Aorta (tissue), 5 donors: ENCODE measurements around the gene RHOBTB3. TPM values are rescaled to one million over a fixed set of nuclear protein-coding genes. Genes with fewer than 3 reads are reported as not detected.

Experiments
- ATAC-seq: fragments of 200-7000 bp; cut with Tn5 transposase; one replicate; pipeline ENCODE4 v1.9.1; 2022; ENCODE audit warnings: moderate library complexity; ENCODE audit not compliant: low FRiP score
- DNase-seq, 2 donors: peaks; one replicate each; pipeline ENCODE4 v3.0.0-alpha.2; 2020
- H3K27ac ChIP-seq, 2 donors: one replicate each; pipeline ENCODE4 v1.5.1; 2013; ENCODE audit warnings: low read length in 2 of 2, mild to moderate bottlenecking in 2 of 2, moderate library complexity in 2 of 2, control low read depth in 1 of 2, inconsistent platforms in 1 of 2, low read depth in 1 of 2
- H3K27me3 ChIP-seq, 2 donors: one replicate each; pipeline ENCODE4 v1.6.1; 2013; ENCODE audit warnings: control low read depth in 1 of 2, low read length in 1 of 2, mild to moderate bottlenecking in 1 of 2, moderate library complexity in 1 of 2; ENCODE audit not compliant: insufficient read depth in 2 of 2, control insufficient read depth in 1 of 2
- H3K36me3 ChIP-seq, 2 donors: one replicate each; pipeline ENCODE4 v1.6.1; 2013; ENCODE audit warnings: control low read depth in 1 of 2, low read length in 1 of 2, mild to moderate bottlenecking in 1 of 2; ENCODE audit not compliant: insufficient read depth in 2 of 2, control insufficient read depth in 1 of 2
- H3K4me1 ChIP-seq, 2 donors: one replicate each; pipeline ENCODE4 v1.6.1; 2013; ENCODE audit warnings: low read length in 2 of 2, control low read depth in 1 of 2, mild to moderate bottlenecking in 1 of 2, moderate library complexity in 1 of 2; ENCODE audit not compliant: insufficient read depth in 2 of 2, control insufficient read depth in 1 of 2
- H3K4me3 ChIP-seq, 2 donors: one replicate each; pipeline ENCODE4 v1.5.1; 2013; ENCODE audit warnings: low read length in 2 of 2, control low read depth in 1 of 2, mild to moderate bottlenecking in 1 of 2
- H3K9me3 ChIP-seq: one replicate; pipeline ENCODE4 v1.6.1; 2013; ENCODE audit warnings: mild to moderate bottlenecking, low read length; ENCODE audit not compliant: control insufficient read depth
- WGBS, 2 donors: extraction: QIAGEN DNeasy Blood & Tissue Kit; methylation state at CpG; one replicate each; pipeline ENCODE4 v1.1.7; 2013; 5-methylcytosine and 5-hydroxymethylcytosine counted together
- intact Hi-C, 2 donors: fragments of 100-400 bp; cut with DNase I; formaldehyde crosslinking; loops; one replicate each; pipeline versions ENCODE4 v1.14.2 to v1.15.0; 2022
- polyA plus RNA-seq, 2 donors: library from polyadenylated mRNA; stranded (reverse); fragments of 200-250 nt; gene quantifications; one replicate each; pipeline ENCODE4 v1.2.3, GENCODE V29; 2013
- total RNA-seq, 2 donors: library from RNA; stranded (reverse); fragmentation: NEBNext Ultra II Directional; extraction: Animal tissue kit (Norgen Biotek cat#: 25700); gene quantifications; one replicate each; pipeline ENCODE4 v1.2.1, GENCODE V29; 2021
- donor health status: healthy with polysubstance abuse.
- donor health status: Bipolar disorder and iron deficiency.
- donor health status: DM: no; HTN: no; CAD: no.
- donor health status: DM: no; HTN: no; CAD: no.
- donor health status: DM: yes; HTN: yes; CAD: no.

RHOBTB3 gene
- total and polyA plus RNA-seq, 4 donors: 11.8 to 53.2 (median 25.1) TPM

- intact Hi-C loops: no loop called here
- Histone ChIP-seq H3K4me1 (no peaks in the 10 kb centered on the region), H3K9me3 (no peaks in the 10 kb centered on the region), H3K4me3 (no peak overlapping the region), H3K36me3 (no peaks in the 10 kb centered on the region), H3K27me3 (no peaks in the 10 kb centered on the region), H3K27ac (no peak overlapping the region)
- no peak for ATAC-seq
- DNase-seq: no peak
- 94% methylated on average over 2 of the region's 2 CpGs for WGBS, 2 donors
Measured at GRCh38 chr5:95718738-95719137, 12.4 kb upstream of the RHOBTB3 start.

GRCh38 chr5:95720094-95720786 is 10.9 kb upstream of the RHOBTB3 start:
- Histone ChIP-seq H3K36me3 (no peaks in the 10 kb centered on the region), H3K27me3 (no peaks in the 10 kb centered on the region), H3K4me3 (no peak overlapping the region), H3K4me1 (no peaks in the 10 kb centered on the region), H3K27ac (no peak overlapping the region), H3K9me3 (no peaks in the 10 kb centered on the region)
- ATAC-seq: no peak
- WGBS, 2 donors: 63 to 64% methylated on average over 3 of the region's 3 CpGs
- intact Hi-C loops: no loop called here
- DNase-seq: no peak

GRCh38 chr5:95721582-95722295 is 9.4 kb upstream of the RHOBTB3 start:
- no peaks in the 10 kb centered on the region for H3K4me1 ChIP-seq
- no peak overlapping the region for H3K27ac ChIP-seq

DNA sequence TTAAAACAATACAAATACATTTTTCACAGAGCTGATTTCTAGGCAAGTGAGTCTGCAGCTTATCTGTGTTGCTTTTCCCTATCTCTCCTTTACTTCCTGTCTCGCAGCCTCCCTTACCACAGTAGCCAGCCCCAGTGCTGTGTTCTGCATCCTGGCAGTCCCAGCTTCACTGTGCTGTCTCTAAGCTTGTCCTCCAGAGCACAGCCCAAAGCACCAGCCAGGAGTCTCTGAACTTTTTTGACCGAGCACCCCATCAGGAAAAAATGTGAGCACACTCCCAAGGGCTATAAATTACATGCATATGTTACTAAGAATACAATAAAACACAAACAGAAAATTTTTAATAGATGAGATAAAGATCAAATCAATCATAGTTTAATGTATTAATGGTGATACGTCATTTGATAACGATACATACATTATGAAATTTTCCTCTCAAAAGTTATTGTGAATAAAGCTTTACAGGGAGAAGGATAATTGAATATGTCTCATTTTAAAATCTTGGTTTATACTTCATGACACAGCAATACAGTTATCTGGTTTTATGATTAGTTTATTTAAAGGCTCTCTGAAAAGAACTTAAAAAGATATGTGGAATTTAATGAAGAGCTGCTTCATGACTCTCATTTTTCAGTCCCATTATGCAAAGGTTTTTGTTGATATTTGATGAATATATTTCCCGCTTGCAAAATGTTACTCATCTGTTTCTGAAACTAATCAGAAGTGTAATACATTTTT is 7.3 kb upstream of the RHOBTB3 start:
- H3K36me3 ChIP-seq: no peaks in the 10 kb centered on the region
- intact Hi-C loops: no loop called here
- DNase-seq: peak in 1 of 2 donors; percentile 53
- H3K4me3 ChIP-seq: no peak overlapping the region
- no peaks in the 10 kb centered on the region for H3K9me3 ChIP-seq
- no peak for ATAC-seq
- 69 to 73% methylated on average over 5 of the region's 5 CpGs for WGBS, 2 donors
- no peaks in the 10 kb centered on the region for H3K27me3 ChIP-seq
- H3K27ac ChIP-seq: no peak overlapping the region
- H3K4me1 ChIP-seq: no peaks in the 10 kb centered on the region

More at GRCh38 chr5:95721582-95722295, 9.4 kb upstream of the RHOBTB3 start:
- Histone ChIP-seq H3K4me3 (no peak overlapping the region), H3K36me3 (no peaks in the 10 kb centered on the region), H3K9me3 (no peaks in the 10 kb centered on the region), H3K27me3 (no peaks in the 10 kb centered on the region)
- intact Hi-C loops: no loop called here
- no peak for DNase-seq
- no peak for ATAC-seq
- WGBS, 2 donors: 75 to 82% methylated on average over 1 of the region's 1 CpG

DNA sequence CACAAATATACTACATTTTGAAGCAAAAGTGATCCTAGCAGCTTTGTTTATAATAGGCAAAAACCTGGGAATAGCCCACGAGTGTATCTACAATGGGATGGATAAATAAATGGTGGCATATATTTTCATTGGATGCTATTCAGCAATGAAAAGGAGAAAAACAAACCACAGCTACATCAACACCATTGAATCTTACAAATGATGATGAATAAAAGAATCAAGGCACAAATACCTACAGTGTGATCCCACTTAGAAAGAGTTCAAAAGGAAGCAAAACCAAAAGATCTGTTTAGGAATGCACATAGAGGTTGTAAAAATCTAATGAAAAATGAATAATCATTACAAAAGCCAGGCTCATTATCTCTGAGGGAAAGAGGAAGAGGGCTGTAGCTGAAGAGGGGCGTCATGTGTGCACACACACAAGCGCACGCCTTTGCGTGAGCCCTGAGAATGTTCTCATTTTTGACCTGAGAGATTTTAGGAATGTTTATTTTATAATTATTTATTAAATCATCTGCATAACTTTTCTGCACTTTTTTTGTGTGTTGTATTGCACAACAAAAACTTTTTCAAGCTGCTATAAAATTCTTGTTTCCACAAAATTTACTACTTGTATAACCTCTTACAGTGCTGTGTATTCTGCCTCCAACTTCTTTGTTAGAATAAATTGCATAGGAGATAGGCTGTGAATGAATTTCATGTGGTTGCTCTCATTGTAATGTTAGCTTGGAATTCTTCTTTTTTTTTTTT is 5.9 kb upstream of the RHOBTB3 start:
- intact Hi-C loops: no loop called here
- no peak overlapping the region for H3K27ac ChIP-seq

GRCh38 chr5:95725937-95726810 is 5.0 kb upstream of the RHOBTB3 start:
- intact Hi-C loops: no loop called here
- 49% methylated on average over 4 of the region's 4 CpGs for WGBS, 2 donors
- Histone ChIP-seq H3K4me1 (no peaks in the 10 kb centered on the region), H3K4me3 (no peak overlapping the region), H3K27me3 (no peaks in the 10 kb centered on the region), H3K36me3 (no peaks in the 10 kb centered on the region), H3K9me3 (no peaks in the 10 kb centered on the region), H3K27ac (no peak overlapping the region)
- DNase-seq (no peak), ATAC-seq (no peak)

More for the DNA sequence above, 5.9 kb upstream of the RHOBTB3 start:
- 75 to 77% methylated on average over 5 of the region's 5 CpGs for WGBS, 2 donors
- no peaks in the 10 kb centered on the region for H3K36me3 ChIP-seq
- no peaks in the 10 kb centered on the region for H3K9me3 ChIP-seq
- ATAC-seq (no peak), DNase-seq (no peak)
- H3K4me3 ChIP-seq: no peak overlapping the region
- H3K27me3 ChIP-seq: no peaks in the 10 kb centered on the region
- no peaks in the 10 kb centered on the region for H3K4me1 ChIP-seq

DNA sequence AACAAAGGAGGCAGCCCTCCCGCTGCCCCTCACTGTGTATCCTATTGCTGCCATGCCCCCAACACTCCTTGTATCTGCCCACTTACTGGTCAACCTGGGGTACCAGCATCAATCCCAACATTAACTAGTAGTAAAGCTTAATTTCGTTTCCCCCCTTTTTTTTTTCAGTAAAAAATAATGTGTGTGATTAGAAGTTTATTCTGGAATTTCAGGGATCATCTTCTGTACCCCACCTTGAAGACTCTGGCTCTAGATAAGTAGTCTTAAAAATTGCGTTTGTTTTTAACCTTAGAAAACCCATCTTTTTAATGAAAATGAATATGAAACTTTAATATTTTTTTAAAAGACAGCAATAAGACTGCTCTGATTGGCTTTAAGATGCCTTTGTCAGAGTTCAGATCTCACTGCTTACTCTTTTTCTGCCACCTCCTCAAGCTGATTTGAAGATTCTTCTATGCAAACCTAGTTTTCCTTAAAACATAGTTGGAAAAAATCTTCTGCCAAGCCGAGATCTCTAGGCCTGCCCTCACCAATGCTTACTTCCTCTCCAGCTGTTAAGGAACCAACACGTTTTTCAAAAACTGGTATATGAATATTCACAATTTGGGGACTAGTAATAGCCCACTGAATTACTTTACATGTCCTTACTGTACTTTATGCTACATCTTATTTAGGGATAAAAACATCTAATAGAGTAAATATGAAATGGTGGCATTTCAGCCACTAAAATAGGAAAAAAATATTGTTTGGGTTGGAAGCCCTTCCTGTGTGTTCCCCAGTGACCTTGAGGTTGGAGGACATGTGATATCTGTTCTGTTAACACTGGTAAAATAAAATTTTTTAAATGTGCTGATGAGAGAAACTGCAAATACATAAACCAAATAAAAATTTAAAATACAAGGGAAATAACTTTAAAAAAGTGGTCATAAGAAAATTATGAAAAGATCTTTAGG is 4.0 kb upstream of the RHOBTB3 start:
- Histone ChIP-seq H3K27me3 (no peaks in the 10 kb centered on the region), H3K27ac (peak overlapping the region in 1 of 2 donors; percentile 40), H3K4me3 (no peak overlapping the region), H3K4me1 (no peaks in the 10 kb centered on the region), H3K9me3 (no peaks in the 10 kb centered on the region), H3K36me3 (no peaks in the 10 kb centered on the region)
- DNase-seq (no peak), ATAC-seq (no peak)
- 68 to 75% methylated on average over 5 of the region's 5 CpGs for WGBS, 2 donors
- intact Hi-C loops: no loop called here
